ENCODE results near the gene OTULIN.

The OTULIN gene

GRCh38 chr5:14723701-14724132, 59.2 kb downstream of the OTULIN start:
- peak in 1 of 2 donors; percentile 12 for DNase-seq

- DNase-seq, result peak; percentile 62 to 66
Measured at GRCh38 chr5:14724633-14725032, 60.1 kb downstream of the OTULIN start.

GRCh38 chr5:14726066-14726838, 61.7 kb downstream of the OTULIN start:
- no peak for DNase-seq

GRCh38 chr5:14727428-14727865, 62.9 kb downstream of the OTULIN start:
- peak; percentile 55 to 86 for DNase-seq

GRCh38 chr5:14727928-14728458, 63.5 kb downstream of the OTULIN start:
- DNase-seq, result no peak

- no peak for DNase-seq
Measured at GRCh38 chr5:14728459-14728938, 64.0 kb downstream of the OTULIN start.

GRCh38 chr5:14729448-14730385, 65.2 kb downstream of the OTULIN start:
- no peak for DNase-seq

GRCh38 chr5:14730466-14730865, 65.9 kb downstream of the OTULIN start:
- no peak for DNase-seq

GRCh38 chr5:14730881-14731280, 66.4 kb downstream of the OTULIN start:
- DNase-seq, result no peak

GRCh38 chr5:14732991-14733390, 68.5 kb downstream of the OTULIN start:
- no peak for DNase-seq

- no peak for DNase-seq
Measured at GRCh38 chr5:14733661-14734060, 69.1 kb downstream of the OTULIN start.

GRCh38 chr5:14734396-14734795, 69.9 kb downstream of the OTULIN start:
- DNase-seq, result no peak

- peak in 1 of 2 donors; percentile 28 for DNase-seq
Measured at GRCh38 chr5:14735944-14736343, 71.4 kb downstream of the OTULIN start.

GRCh38 chr5:14737291-14737690, 72.8 kb downstream of the OTULIN start:
- no peak for DNase-seq

- DNase-seq, result no peak
Measured at GRCh38 chr5:14738050-14738449, 73.5 kb downstream of the OTULIN start.

GRCh38 chr5:14739538-14739937, 75.0 kb downstream of the OTULIN start:
- peak; percentile 11 to 24 for DNase-seq

GRCh38 chr5:14739981-14740380, 75.5 kb downstream of the OTULIN start:
- no peak for DNase-seq

- no peak for DNase-seq
Measured at GRCh38 chr5:14741131-14741530, 76.6 kb downstream of the OTULIN start.

GRCh38 chr5:14741801-14742440, 77.4 kb downstream of the OTULIN start:
- no peak for DNase-seq

- DNase-seq, result no peak
Measured at GRCh38 chr5:14742498-14742897, 78.0 kb downstream of the OTULIN start.

- no peak for DNase-seq
Measured at GRCh38 chr5:14743601-14744295, 79.2 kb downstream of the OTULIN start.

Data from inflammatory macrophage treated with lipopolysaccharide for 1 hour (primary cell).